Psoas muscle (tissue), 8 donors: ENCODE data around the gene KDM4C. TPM values are rescaled to one million over a fixed set of nuclear protein-coding genes. Genes with fewer than 3 reads are reported as not detected.

Experiments
- ATAC-seq, 4 donors: fragments of 200-7000 bp; cut with Tn5 transposase; one replicate each; pipeline ENCODE4 v1.9.1; 2020; ENCODE audit warnings: moderate library complexity in 3 of 4, mild to moderate bottlenecking in 2 of 4
- DNase-seq, 2 donors: peaks; one replicate each; pipeline ENCODE4 v3.0.0-alpha.2; 2020
- H3K27ac ChIP-seq: fragments of 200-600 bp; one replicate; pipeline ENCODE4 v1.8.0; 2022
- H3K27me3 ChIP-seq, 3 donors: fragments of 200-600 bp in 1 of 3; one replicate each; pipeline versions ENCODE4 v1.6.1 to v1.8.0; 2013 to 2022; ENCODE audit warnings: low read length in 2 of 3, mild to moderate bottlenecking in 2 of 3, moderate library complexity in 1 of 3; ENCODE audit not compliant: insufficient read depth in 3 of 3
- H3K36me3 ChIP-seq, 2 donors: fragments of 200-600 bp in 1 of 2; one replicate each; pipeline versions ENCODE4 v1.6.1 to v1.8.0; 2013 to 2022; ENCODE audit warnings: low read depth in 1 of 2, mild to moderate bottlenecking in 1 of 2, moderate library complexity in 1 of 2; ENCODE audit not compliant: insufficient read depth in 1 of 2
- H3K4me1 ChIP-seq: fragments of 200-600 bp; one replicate; pipeline ENCODE4 v1.8.0; 2022
- H3K4me3 ChIP-seq: fragments of 200-600 bp; one replicate; pipeline ENCODE4 v1.8.0; 2022; ENCODE audit warnings: mild to moderate bottlenecking
- H3K9me3 ChIP-seq: fragments of 200-600 bp; one replicate; pipeline ENCODE4 v1.8.0; 2022
- WGBS, 3 donors: extraction: QIAGEN DNeasy Blood & Tissue Kit; methylation state at CpG; one replicate each; pipeline versions ENCODE4 v1.1.6 to v1.1.7; 2013; 5-methylcytosine and 5-hydroxymethylcytosine counted together
- intact Hi-C, 2 donors: fragments of 100-400 bp; cut with DNase I; formaldehyde crosslinking; loops; one replicate each; pipeline versions ENCODE4 v1.11.0 to v1.14.2; 2022
- polyA plus RNA-seq, 3 donors: library from polyadenylated mRNA; stranded (reverse); fragments of 200-250 nt; gene quantifications; one replicate each; pipeline ENCODE4 v1.2.3, GENCODE V29; 2013
- total RNA-seq, 4 donors: library from RNA; stranded (reverse); fragmentation: NEBNext Ultra II Directional in 2 of 4; extraction: Animal tissue kit (Norgen Biotek cat#: 25700) in 2 of 4; gene quantifications; one replicate each; pipeline versions ENCODE4 v1.2.1 to v1.2.4, GENCODE V29; 2021 to 2023
- TF ChIP-seq, protein P1 (sequence below): fragments of 200-600 bp; IDR thresholded peaks from one replicate; pipeline ENCODE4 v1.8.0; 2022; ENCODE audit warnings: antibody characterized with exemption
- donor health status: healthy with polysubstance abuse.
- donor health status: DM: no; HTN: no; CAD: no; lungs with moderate emphysema.
- donor health status: Bipolar disorder and iron deficiency.
- donor health status: healthy.
- donor health status: DM: yes; HTN: yes; CAD: no.
- donor health status: DM: no; HTN: no; CAD: no.
- donor health status: DM: no; HTN: no; CAD: no.
- donor health status: DM: yes; HTN: yes; CAD: no.

Gene KDM4C
- total and polyA plus RNA-seq, 7 donors, result 2.7 to 13.0 (median 10.1) TPM

GRCh38 chr9:6761306-6761705 lies 3.5 kb downstream of the KDM4C start:
- Histone ChIP-seq H3K36me3 (no peaks in the 10 kb centered on the region), H3K4me1 (peaks cover 32% of the 10 kb centered on the region), H3K27ac (no peak overlapping the region), H3K4me3 (no peak overlapping the region), H3K9me3 (peaks cover 6% of the 10 kb centered on the region), H3K27me3 (no peaks in the 10 kb centered on the region)
- TF ChIP-seq, protein P1, sequence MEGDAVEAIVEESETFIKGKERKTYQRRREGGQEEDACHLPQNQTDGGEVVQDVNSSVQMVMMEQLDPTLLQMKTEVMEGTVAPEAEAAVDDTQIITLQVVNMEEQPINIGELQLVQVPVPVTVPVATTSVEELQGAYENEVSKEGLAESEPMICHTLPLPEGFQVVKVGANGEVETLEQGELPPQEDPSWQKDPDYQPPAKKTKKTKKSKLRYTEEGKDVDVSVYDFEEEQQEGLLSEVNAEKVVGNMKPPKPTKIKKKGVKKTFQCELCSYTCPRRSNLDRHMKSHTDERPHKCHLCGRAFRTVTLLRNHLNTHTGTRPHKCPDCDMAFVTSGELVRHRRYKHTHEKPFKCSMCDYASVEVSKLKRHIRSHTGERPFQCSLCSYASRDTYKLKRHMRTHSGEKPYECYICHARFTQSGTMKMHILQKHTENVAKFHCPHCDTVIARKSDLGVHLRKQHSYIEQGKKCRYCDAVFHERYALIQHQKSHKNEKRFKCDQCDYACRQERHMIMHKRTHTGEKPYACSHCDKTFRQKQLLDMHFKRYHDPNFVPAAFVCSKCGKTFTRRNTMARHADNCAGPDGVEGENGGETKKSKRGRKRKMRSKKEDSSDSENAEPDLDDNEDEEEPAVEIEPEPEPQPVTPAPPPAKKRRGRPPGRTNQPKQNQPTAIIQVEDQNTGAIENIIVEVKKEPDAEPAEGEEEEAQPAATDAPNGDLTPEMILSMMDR, result no peak
- WGBS, 3 donors, result 83 to 93% (median 84%) methylated on average over 4 of the region's 4 CpGs
- intact Hi-C loops, result no loop called here
- ATAC-seq (no peak), DNase-seq (no peak)

DNA sequence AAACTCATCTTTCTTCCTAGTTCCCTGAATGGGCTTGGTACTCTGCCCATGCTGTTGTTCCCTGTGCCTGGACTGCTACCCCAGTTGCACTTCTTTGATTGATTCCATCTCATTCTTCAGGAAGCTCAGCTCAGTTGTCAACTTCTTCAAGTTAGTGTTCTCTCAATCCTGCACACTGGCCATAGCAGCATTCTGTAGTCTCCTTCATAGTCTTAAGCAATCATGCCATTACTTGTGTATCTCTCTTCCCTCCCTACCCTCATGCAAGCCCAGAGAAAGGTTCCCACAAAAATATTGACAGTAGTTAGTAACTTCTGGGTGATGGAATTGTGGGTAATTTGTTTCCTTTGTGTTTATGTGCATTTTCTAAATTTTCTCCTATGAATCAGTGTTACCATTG lies 5.5 kb downstream of the KDM4C start:
- Histone ChIP-seq H3K4me3 (no peak overlapping the region), H3K27me3 (no peaks in the 10 kb centered on the region), H3K4me1 (peaks cover 28% of the 10 kb centered on the region), H3K27ac (no peak overlapping the region), H3K9me3 (peaks cover 6% of the 10 kb centered on the region), H3K36me3 (no peaks in the 10 kb centered on the region)
- no peak for ATAC-seq
- DNase-seq, result no peak
- TF ChIP-seq, protein P1, result no peak
- intact Hi-C loops, result no loop called here

DNA sequence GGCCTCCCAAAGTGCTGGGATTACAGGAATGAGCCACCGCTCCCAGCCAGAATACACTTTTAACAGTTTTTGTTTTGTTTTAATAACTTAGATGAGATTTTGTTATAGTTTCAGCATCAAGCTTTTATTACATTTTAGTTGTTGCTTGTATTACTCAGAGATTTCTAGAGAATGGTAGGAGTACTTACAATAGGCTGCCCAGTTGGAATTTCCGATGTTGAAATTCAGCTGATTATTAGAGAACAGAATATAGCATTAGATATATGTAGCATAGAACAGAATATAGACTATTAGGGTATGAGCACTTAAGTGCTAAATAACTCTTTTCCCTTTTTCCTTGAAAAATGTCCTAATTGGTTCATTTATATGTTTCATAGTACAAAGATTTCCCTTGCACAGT lies 6.2 kb downstream of the KDM4C start:
- no peak overlapping the region for H3K4me3 ChIP-seq
- H3K27me3 ChIP-seq, result no peaks in the 10 kb centered on the region
- intact Hi-C loops, result no loop called here
- H3K36me3 ChIP-seq, result no peaks in the 10 kb centered on the region
- peaks cover 6% of the 10 kb centered on the region for H3K9me3 ChIP-seq
- DNase-seq, result no peak
- 95 to 99% (median 98%) methylated on average over 2 of the region's 2 CpGs for WGBS, 3 donors
- ATAC-seq, result no peak
- H3K4me1 ChIP-seq, result peaks cover 27% of the 10 kb centered on the region
- TF ChIP-seq, protein P1, result no peak
- no peak overlapping the region for H3K27ac ChIP-seq

DNA sequence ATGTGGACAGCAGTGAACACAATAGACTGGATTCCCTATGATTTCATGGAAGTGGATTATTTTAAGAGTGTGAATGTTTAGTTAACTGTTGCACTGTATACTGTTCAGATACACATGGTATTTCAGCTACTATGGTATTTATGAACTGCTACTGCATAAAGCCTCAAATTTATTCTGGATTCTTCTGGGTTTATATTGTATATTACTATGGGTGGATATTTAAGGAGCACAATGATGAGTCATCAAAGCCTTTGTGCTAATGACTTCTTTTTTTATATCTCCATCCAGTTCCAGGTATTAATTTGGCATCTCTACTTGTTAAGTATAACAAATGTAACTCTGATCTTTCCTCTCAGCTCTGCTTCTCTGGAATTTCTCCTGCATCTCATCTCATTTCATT lies 6.8 kb downstream of the KDM4C start:
- ATAC-seq, result peak in 1 of 4 donors; percentile 38
- H3K27ac ChIP-seq, result no peak overlapping the region
- peaks cover 6% of the 10 kb centered on the region for H3K9me3 ChIP-seq
- no peak overlapping the region for H3K4me3 ChIP-seq
- H3K4me1 ChIP-seq, result peaks cover 27% of the 10 kb centered on the region
- no peaks in the 10 kb centered on the region for H3K27me3 ChIP-seq
- intact Hi-C loops, result no loop called here
- TF ChIP-seq, protein P1, result no peak
- no peaks in the 10 kb centered on the region for H3K36me3 ChIP-seq
- no peak for DNase-seq

DNA sequence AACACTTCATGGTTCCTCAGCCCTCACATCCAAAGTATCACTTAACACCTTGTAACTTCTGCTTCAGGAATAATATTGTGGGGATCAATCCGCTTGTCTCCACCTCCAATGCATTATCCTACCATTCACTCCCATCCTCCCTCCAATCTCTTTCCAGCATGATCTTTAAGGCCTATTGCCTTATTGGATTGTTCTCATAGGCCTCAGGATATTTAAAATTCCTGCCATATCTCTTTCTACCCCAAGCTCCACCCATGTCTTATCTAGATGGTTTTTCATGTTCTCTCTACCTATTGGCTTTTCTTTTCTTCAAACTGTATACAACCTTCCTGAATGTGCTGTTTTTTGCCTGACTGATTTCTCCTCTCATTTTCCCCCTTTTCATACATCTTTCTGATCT lies 7.2 kb downstream of the KDM4C start:
- Histone ChIP-seq H3K4me3 (no peak overlapping the region), H3K9me3 (peaks cover 6% of the 10 kb centered on the region), H3K27ac (no peak overlapping the region), H3K27me3 (no peaks in the 10 kb centered on the region), H3K36me3 (no peaks in the 10 kb centered on the region), H3K4me1 (peaks cover 28% of the 10 kb centered on the region)
- ATAC-seq (no peak), DNase-seq (no peak)
- intact Hi-C loops, result no loop called here
- 41 to 96% (median 93%) methylated on average over 1 of the region's 1 CpG for WGBS, 3 donors
- TF ChIP-seq, protein P1, result no peak
